ENCODE results near the gene DNAJC27. TPM values are rescaled to one million over a fixed set of nuclear protein-coding genes. Genes with fewer than 3 reads are reported as not detected.

The DNAJC27 gene
- total RNA-seq, 1 experiment from 2014 or later: 5.1 TPM

DNA sequence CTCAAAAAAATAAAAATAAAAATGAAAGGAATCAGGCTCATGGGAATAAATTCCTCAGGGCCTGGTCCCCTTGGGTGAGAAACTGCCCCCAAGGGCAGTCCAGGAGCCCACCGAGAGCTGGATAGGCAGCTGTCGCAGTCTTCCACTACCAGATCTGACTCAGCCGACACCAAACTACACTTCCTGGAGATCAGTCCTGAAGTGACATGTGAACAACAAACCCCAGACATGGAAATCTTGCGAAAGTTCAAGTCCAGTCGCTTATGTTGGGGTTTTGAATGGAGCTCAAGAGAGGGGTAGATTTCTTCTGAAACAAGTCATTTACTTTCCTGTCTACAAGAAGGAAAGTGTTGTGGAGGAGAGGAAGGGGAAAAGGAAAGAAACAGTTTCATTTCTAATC, 64.6 kb downstream of the DNAJC27 start:
- Histone ChIP-seq H2AFZ (ENCODE audit: low read length) (no peak overlapping the region), H2BK120ac (ENCODE audit: low read depth, low read length, poor library complexity, severe bottlenecking) (no peak overlapping the region), H2BK12ac (ENCODE audit: insufficient read length, low read depth, low read length) (no peak overlapping the region), H3K56ac (ENCODE audit: insufficient read length, low read depth, low read length) (no peak overlapping the region), H3K18ac (ENCODE audit: insufficient read length, low read depth, low read length) (no peak overlapping the region), H2BK20ac (ENCODE audit: low read depth, low read length, poor library complexity, severe bottlenecking) (no peak overlapping the region), H4K20me1 (ENCODE audit: control insufficient read depth, insufficient read depth, insufficient read length) (no peaks in the 10 kb centered on the region), H3K27ac (ENCODE audit: insufficient read length, low read depth, low read length) (no peak overlapping the region), H3K23me2 (ENCODE audit: insufficient read length, low read depth, low read length, poor library complexity, severe bottlenecking) (no peaks in the 10 kb centered on the region), H3K79me2 (ENCODE audit: insufficient read depth, low read length) (no peaks in the 10 kb centered on the region), H3K27me3 (ENCODE audit: insufficient read depth, low read length) (no peaks in the 10 kb centered on the region), H3K9ac (ENCODE audit: extremely low read depth, insufficient read length, low read length) (no peak overlapping the region), H4K5ac (ENCODE audit: insufficient read length, low read depth, low read length) (no peak overlapping the region), H3K14ac (ENCODE audit: insufficient read depth, low read length) (no peak overlapping the region), H3K4me2 (ENCODE audit: insufficient read depth, insufficient read length, low read length) (no peak overlapping the region), H3K79me1 (ENCODE audit: insufficient read depth, low read depth, low read length, poor library complexity, severe bottlenecking) (no peaks in the 10 kb centered on the region), H2BK15ac (ENCODE audit: low read depth, low read length) (no peak overlapping the region), H4K8ac (replicated peaks; ENCODE audit: insufficient read length, low read depth, low read length) (no peak overlapping the region), H3K9me3 (ENCODE audit: control insufficient read depth, low read depth, low read length) (no peaks in the 10 kb centered on the region), H2AK5ac (ENCODE audit: insufficient read length, low read length) (no peak overlapping the region), H4K91ac (ENCODE audit: insufficient read length, low read depth, low read length) (no peak overlapping the region), H3K4ac (ENCODE audit: low read depth, low read length) (no peak overlapping the region), H3K4me1 (ENCODE audit: insufficient read depth, low read length) (no peaks in the 10 kb centered on the region; the same call in 1 of the 2 replicates), H3T11ph (ENCODE audit: low read length) (no peak overlapping the region), H3K23ac (ENCODE audit: insufficient read length, low read depth, low read length) (no peak overlapping the region), H2BK5ac (ENCODE audit: insufficient read length, low read length) (no peak overlapping the region)
- Mint-ChIP-seq H3K27me3 (ENCODE audit: low read depth) (no peaks in the 10 kb centered on the region; the same call in 1 of the 2 replicates), H3K36me3 (ENCODE audit: insufficient read depth in 1 of 3, low read depth in 3 of 3) (peaks cover 29 to 40% (median 38%) of the 10 kb centered on the region in 3 experiments), H3K4me3 (no peak overlapping the region), H3K4me1 (peaks cover 11% of the 10 kb centered on the region in 2 experiments), H3K9me3 (peaks cover 0 to 7% of the 10 kb centered on the region in 2 experiments; a peak in 3 of 5 replicates), H3K27ac (peak overlapping the region in 1 of 3 experiments; percentile 11; a peak in 1 of 7 replicates)
- WGBS (ENCODE audit: extremely low coverage, insufficient read length, low lambda C conversion rate): no CpG with 5 or more reads among the region's 5 CpGs
- no peak for DNase-seq
- TF ChIP-seq CTCF (conservative IDR thresholded peaks at IDR 0.05): no peak

All from H9 (cell line).